Measurements from ENCODE around the gene MAP4K1. TPM values are rescaled to one million over a fixed set of nuclear protein-coding genes. Genes with fewer than 3 reads are reported as not detected.

The MAP4K1 gene
- total RNA-seq, 2 donors from 2014 or later = 2.0 to 2.9 TPM

DNA sequence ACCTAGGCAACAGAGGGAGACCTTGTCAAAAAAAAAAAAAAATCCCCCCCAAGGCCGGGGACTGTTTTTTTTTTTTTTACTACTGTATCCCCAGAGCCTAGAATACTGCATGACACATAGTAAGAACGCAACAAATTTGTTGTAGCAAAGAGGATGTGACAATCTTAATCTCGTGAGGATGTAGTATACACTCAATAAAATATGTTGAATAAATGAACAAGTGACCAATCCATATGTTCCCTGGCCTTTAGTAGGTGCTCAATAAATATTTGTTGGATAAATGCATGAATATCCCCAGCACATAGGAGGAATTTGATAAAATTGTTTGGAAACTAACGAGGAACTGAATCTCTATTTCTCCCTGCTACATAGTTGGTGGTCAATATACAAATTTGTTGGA is 75.7 kb downstream of the MAP4K1 start:
- Histone ChIP-seq H3K9me3 (no peaks in the 10 kb centered on the region), H3K4me1 (peaks cover 28% of the 10 kb centered on the region), H3K4me3 (no peak overlapping the region), H3K27ac (no peak overlapping the region), H3K36me3 (replicated peaks in 1 of 2; ENCODE audit: insufficient read depth in 1 of 2, low read depth in 2 of 2) (no peaks in the 10 kb centered on the region), H3K27me3 (no peaks in the 10 kb centered on the region)
- DNase-seq = no peak
- intact Hi-C loops (cut with DNase I) = no loop called here
- no peak for TF ChIP-seq CTCF (IDR thresholded peaks at IDR 0.05)
- 78 to 89% methylated on average over 4 of the region's 4 CpGs for WGBS, 2 donors
- ATAC-seq = no peak

DNA sequence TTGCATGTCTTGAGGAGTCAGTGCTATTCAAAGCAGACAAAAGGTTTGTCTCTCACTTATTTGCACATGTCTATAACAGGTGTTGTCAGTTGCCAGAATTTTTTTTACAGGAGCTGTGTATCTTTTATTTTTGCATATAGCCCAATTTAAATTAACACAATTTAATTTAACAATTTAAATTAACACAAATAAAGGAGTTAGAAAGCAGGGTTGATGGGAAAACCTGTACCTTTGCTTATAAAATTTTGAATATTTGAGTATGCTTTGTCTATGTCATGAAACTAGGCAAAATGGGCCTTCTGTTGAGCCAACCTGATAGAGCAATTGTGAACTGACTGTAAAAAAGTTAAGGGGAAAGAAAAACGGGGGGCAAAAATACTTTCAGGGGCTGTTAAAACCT is 78.0 kb downstream of the MAP4K1 start:
- no peaks in the 10 kb centered on the region for H3K27me3 ChIP-seq
- ATAC-seq (no peak), DNase-seq (no peak)
- peaks cover 28% of the 10 kb centered on the region for H3K4me1 ChIP-seq
- H3K4me3 ChIP-seq = no peak overlapping the region
- peak overlapping the region in 1 of 4 donors; percentile 72 for H3K27ac ChIP-seq
- TF ChIP-seq POLR2A (IDR thresholded peaks at IDR 0.05) (no peak), CTCF (IDR thresholded peaks at IDR 0.05) (no peak)
- WGBS, 2 donors = 37 to 54% methylated on average over 1 of the region's 1 CpG
- peaks cover 0 to 11% (median 0%) of the 10 kb centered on the region in 3 donors for H3K9me3 ChIP-seq
- intact Hi-C loops (cut with DNase I) = no loop called here
- no peaks in the 10 kb centered on the region for H3K36me3 ChIP-seq (replicated peaks in 1 of 2; ENCODE audit: insufficient read depth in 1 of 2, low read depth in 2 of 2)

DNA sequence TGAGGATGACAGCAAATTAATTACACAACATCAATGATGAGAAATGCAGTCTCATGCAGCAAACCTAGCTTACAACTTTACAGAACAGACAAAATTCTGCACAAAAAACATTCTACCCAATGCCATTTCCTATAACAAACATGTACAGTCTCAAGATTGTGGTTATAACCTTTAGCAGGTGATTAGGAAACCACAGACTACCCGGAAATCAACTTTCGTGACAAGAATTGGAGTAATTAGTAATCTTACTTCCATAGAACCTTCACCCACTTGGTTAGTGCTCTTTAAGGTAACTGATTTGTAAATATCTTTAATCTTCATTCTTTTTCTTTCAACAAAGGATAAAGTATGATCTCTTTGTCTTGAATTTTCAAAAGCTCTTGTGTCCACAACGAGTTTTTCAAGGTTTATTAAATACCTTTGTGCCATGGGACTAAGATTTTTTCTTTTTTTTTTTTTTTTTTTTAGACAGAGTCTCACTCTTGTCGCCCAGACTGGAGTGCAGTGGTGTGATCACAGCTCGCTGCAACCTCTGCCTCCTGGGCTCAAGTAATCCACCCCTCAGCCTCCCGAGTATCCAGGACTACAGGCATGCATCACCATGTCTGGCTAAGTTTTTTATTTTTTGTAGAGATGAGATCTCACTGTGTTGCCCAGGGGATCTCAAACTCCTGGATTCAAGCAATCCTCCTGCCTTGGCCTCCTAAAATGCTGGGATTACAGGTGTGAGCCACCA is 78.8 kb downstream of the MAP4K1 start:
- H3K27me3 ChIP-seq = no peaks in the 10 kb centered on the region
- H3K4me3 ChIP-seq = no peak overlapping the region
- intact Hi-C loops (cut with DNase I) = no loop called here
- no peaks in the 10 kb centered on the region for H3K36me3 ChIP-seq (replicated peaks in 1 of 2; ENCODE audit: insufficient read depth in 1 of 2, low read depth in 2 of 2)
- peak; percentile 28 for ATAC-seq
- peaks cover 21% of the 10 kb centered on the region for H3K4me1 ChIP-seq
- whole genome bisulfite sequencing, 2 donors = 16 to 26% methylated on average over 6 of the region's 6 CpGs
- H3K9me3 ChIP-seq = peaks cover 0 to 11% (median 0%) of the 10 kb centered on the region in 3 donors
- no peak for DNase-seq
- no peak for TF ChIP-seq POLR2A (IDR thresholded peaks at IDR 0.05)
- TF ChIP-seq CTCF (IDR thresholded peaks at IDR 0.05) = no peak
- peak overlapping the region in 3 of 4 donors; percentile 1 to 72 (median 61) for H3K27ac ChIP-seq

DNA sequence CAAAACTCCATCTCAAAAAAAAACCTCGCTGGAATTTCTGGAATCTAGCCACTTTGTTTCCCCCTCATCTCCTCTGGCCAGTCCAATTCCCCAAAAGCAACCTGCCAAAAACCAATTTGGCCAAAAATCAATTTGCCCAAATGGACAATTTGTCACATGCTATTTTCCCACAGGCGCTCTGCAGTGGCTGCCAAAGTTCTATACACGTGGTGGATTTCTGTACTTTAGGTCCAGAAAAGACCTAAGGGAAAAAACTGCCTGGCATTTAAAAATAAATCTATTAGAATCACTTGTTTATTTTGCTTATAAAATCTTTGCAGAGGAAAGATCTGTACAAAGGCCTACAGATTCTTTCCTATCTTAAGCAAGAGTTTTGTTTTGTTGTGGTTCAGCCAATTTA is 79.4 kb downstream of the MAP4K1 start:
- peak overlapping the region in 3 of 4 donors; percentile 1 to 72 (median 61) for H3K27ac ChIP-seq
- no peak overlapping the region for H3K4me3 ChIP-seq
- peaks cover 19% of the 10 kb centered on the region for H3K4me1 ChIP-seq
- peak; percentile 53 for ATAC-seq
- TF ChIP-seq CTCF (IDR thresholded peaks at IDR 0.05) (no peak), POLR2A (IDR thresholded peaks at IDR 0.05) (no peak)
- no peaks in the 10 kb centered on the region for H3K27me3 ChIP-seq
- intact Hi-C loops (cut with DNase I) = no loop called here
- WGBS, 2 donors = 14 to 21% methylated on average over 3 of the region's 3 CpGs
- peak; percentile 29 to 64 (median 46) for DNase-seq
- H3K36me3 ChIP-seq (replicated peaks in 1 of 2; ENCODE audit: insufficient read depth in 1 of 2, low read depth in 2 of 2) = no peaks in the 10 kb centered on the region
- H3K9me3 ChIP-seq = peaks cover 0 to 11% (median 0%) of the 10 kb centered on the region in 3 donors

Other genes starting within 250 kb of the MAP4K1 start
- gene PSMD8, start 243.4 kb downstream of the MAP4K1 start, total RNA-seq = 10 to 100 TPM; 49.4 to 68.7 TPM
- gene GGN, start 229.9 kb downstream of the MAP4K1 start, total RNA-seq = under 1 TPM in 1 of 2 donors, not detected in 1; 0.78 TPM
- under 1 TPM; under 0.01 to 0.52 TPM for gene SPRED3, start 229.3 kb downstream of the MAP4K1 start, total RNA-seq
- 10 to 100 TPM; 24.9 to 51.4 TPM for gene FAM98C, start 214.9 kb downstream of the MAP4K1 start, total RNA-seq
- gene RASGRP4, start 191.7 kb downstream of the MAP4K1 start, total RNA-seq = 1 to 10 TPM; 1.6 to 4.6 TPM
- gene RYR1, start 184.3 kb downstream of the MAP4K1 start, total RNA-seq = 1 to 10 TPM in 1 of 2 donors, under 1 TPM in 1; 0.33 to 1.0 TPM
- gene EIF3K, start 1.2 kb upstream of the MAP4K1 start, total RNA-seq = 100 to 1,000 TPM; 108 to 169 TPM
- 100 to 1,000 TPM; 143 to 148 TPM for gene ACTN4, start 29.7 kb upstream of the MAP4K1 start, total RNA-seq
- 10 to 100 TPM in 1 of 2 donors, 1 to 10 TPM in 1; 9.9 to 11.4 TPM for gene CAPN12, start 126.5 kb upstream of the MAP4K1 start, total RNA-seq
- gene LGALS7, start 155.6 kb upstream of the MAP4K1 start, total RNA-seq = not detected
- not detected for gene LGALS7B, start 171.2 kb upstream of the MAP4K1 start, total RNA-seq
- 100 to 1,000 TPM in 1 of 2 donors, 10 to 100 TPM in 1; 54.1 to 153 TPM for gene LGALS4, start 195.0 kb upstream of the MAP4K1 start, total RNA-seq
- gene ECH1, start 213.8 kb upstream of the MAP4K1 start, total RNA-seq = 10 to 100 TPM; 87.4 to 93.3 TPM
- 100 to 1,000 TPM in 1 of 2 donors, 10 to 100 TPM in 1; 80.4 to 139 TPM for gene HNRNPL, start 232.0 kb upstream of the MAP4K1 start, total RNA-seq

Measured in body of pancreas (tissue), 4 donors.